GM18517 (cell line): ENCODE results near the gene ATF4.

ENCODE experiments used
- ATAC-seq: cut with Tn5 transposase; IDR thresholded peaks from one replicate; pipeline ENCODE4 v1.9.1; 2021; ENCODE audit warnings: mild to moderate bottlenecking, moderate library complexity; ENCODE audit not compliant: unreplicated experiment

Gene ATF4

DNA sequence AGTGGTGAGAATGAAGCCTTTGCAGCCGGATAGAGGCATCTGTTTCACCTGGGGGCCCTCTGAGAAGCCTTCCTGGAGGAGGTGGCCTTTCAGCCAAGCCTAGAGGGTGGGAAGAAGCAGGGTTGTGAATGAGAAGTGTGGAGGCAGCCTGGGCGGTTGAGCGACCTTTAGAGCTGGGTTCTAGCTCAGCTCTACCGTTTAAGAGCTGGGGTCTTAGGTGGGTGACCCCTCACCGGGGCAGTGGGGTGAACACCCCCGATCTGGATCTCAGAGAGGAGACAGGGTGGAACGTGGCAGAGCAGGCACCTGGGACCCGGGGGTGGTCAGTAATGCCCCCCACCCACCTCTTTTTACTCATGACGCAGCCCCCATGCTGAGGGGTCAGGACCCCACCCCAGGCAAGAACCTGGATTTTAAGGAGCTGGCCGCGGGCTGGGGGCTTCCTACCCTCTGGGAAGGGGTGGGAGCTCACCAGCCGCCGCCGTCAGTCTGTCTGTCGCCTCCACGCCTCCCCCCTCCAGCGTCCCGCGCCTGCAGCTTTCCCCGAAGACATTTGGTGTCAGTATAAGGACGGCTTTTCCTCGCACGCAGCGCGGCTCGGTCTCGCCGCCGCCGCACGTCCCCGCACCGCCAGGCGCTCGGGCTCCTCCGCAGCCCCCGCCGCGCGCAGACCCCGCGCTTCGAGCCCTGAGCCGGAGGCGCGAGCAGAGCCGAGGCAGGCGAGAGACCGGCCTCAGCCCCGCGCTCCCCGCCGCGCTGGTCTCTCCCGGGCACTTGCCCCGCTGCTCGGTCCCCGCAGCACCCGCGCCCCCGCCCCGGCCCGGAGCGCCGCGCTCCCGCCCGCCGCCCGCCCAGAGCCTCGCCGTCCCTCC is 36.8 kb downstream of the ATF4 start:
- ATAC-seq: no peak

- ATAC-seq: no peak
Measured at GRCh38 chr22:39558254-39558727, 37.9 kb downstream of the ATF4 start.

GRCh38 chr22:39558950-39559349 is 38.6 kb downstream of the ATF4 start:
- ATAC-seq: no peak

DNA sequence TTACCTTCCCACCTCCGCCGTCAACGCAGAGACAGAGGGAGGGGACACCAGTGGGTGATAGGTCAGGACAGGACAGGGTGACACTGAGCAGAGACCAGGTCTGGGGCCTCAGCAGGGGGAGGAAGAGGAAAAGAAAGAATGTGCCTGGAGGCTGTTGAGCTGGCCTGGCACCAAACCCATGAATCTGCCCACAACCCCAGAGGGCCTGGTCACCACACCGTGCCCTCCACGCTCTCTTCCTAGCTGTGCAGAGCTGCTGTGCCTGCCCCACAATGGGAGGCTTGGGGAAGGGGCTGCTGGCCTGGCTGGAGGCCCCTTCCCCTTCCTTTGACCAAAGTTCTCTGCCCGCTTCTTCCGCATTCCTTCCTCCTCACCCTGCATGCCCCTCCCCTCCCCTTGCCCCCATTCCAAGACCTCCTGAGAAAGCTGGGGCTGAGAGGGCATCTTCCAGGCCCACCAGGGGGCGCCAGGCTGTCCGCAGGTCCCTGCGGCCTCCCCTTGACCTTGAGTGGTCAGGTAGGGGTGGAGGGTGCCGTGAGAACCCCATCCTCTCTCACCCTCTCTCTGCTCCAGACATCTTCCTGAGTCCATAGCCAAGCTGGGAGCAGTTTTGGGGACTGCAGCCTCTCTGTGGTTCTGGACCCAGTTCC is 39.2 kb downstream of the ATF4 start:
- no peak for ATAC-seq

- ATAC-seq: no peak
Measured at GRCh38 chr22:39560127-39560526, 39.8 kb downstream of the ATF4 start.

GRCh38 chr22:39562839-39563489 is 42.6 kb downstream of the ATF4 start:
- no peak for ATAC-seq

DNA sequence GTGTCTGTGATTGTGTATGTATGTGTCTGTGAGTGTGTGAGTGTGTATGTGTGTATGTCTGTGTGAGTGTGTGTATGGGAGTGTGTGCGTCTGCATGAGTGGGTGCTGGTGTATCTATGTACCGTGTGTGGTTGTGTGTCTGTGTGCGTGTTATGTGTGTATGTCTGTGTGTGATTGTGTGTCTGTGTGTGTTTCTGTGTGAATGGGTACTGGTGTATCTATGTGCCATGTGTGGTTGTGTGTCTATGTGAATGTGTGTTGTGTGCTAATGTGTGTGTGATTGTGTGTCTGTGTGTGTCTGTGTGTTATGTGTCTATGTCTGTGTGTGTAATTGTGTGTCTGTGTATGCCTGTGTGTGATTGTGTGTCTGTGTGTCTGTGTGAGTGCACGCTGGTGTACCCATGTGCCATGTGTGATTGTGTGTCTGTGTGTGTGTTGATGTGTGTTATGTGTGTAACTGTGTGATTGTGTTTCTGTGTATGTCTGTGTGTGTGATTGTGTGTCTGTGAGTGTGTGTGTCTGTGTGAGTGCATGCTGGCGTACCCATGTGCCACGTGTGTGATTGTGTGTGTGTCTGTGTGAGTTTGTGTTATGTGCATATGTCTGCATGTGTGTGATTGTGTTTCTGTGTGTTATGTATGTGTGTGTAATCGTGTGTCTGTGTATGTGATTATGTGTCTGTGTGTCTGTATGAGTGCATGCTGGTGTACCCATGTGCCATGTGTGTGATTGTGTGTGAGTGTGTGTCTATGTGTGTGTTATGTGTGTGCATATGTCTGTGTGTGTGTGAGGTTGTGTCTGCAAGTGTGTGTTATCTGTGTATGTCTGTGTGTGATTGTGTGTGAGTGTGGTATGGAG is 43.4 kb downstream of the ATF4 start:
- ATAC-seq: no peak

DNA sequence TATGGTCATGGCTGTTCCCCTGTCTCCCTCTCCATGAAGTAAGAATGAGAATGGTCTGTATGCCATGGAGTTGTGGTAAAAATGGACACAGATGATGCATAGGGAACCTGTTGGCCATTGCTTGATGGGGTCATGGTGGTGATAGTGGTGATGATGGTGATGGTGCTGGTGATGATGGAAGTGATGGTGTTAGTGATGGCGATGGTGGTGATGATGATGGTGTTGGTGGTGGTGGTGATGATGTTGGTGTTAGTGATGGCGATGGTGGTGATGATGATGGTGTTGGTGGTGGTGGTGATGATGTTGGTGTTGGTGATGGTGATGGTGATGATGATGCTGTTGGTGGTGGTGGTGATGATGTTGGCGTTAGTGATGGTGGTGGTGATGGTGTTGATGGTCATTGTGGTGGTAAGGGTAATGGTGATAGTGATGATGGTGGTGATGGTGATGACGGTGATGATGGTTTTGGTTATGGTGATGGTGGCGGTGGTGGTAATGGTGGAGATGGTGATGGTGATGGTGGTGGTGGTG is 45.1 kb downstream of the ATF4 start:
- ATAC-seq: no peak

GRCh38 chr22:39567135-39567946 is 47.0 kb downstream of the ATF4 start:
- no peak for ATAC-seq

- ATAC-seq: no peak
Measured at GRCh38 chr22:39568278-39568981, 48.1 kb downstream of the ATF4 start.

- ATAC-seq: no peak
Measured at GRCh38 chr22:39569066-39569465, 48.7 kb downstream of the ATF4 start.

GRCh38 chr22:39570226-39570625 is 49.9 kb downstream of the ATF4 start:
- ATAC-seq: no peak

- ATAC-seq: no peak
Measured at GRCh38 chr22:39570665-39571064, 50.3 kb downstream of the ATF4 start, which contains the start of gene CACNA1I. Gene CACNA1I, plus strand, starts transcription at chr22:39570753. Its CDS starts 0 bp downstream, at chr22:39570753.

GRCh38 chr22:39571538-39571937 is 51.2 kb downstream of the ATF4 start:
- ATAC-seq: no peak
